H9 (cell line): Measurements from ENCODE around the gene GALNT2. TPM values are rescaled to one million over a fixed set of nuclear protein-coding genes. Genes with fewer than 3 reads are reported as not detected.

Experiments used
- DNase-seq: peaks from one replicate; pipeline ENCODE4 v3.0.0-alpha.2; 2017
- H2AFZ ChIP-seq: one replicate; pipeline ENCODE4 v1.6.1; 2013; ENCODE audit warnings: mild to moderate bottlenecking, low read length, control low read depth, moderate library complexity
- H2AK5ac ChIP-seq: 2 replicates; pipeline ENCODE4 v1.6.1; 2013; ENCODE audit warnings: low read length, control low read depth, mixed read lengths; ENCODE audit not compliant: insufficient read length
- H2BK120ac ChIP-seq: one replicate; pipeline ENCODE4 v1.6.1; 2013; ENCODE audit warnings: low read depth, mild to moderate bottlenecking, low read length, control low read depth, inconsistent platforms; ENCODE audit not compliant: poor library complexity, severe bottlenecking
- H2BK12ac ChIP-seq: 2 replicates; pipeline ENCODE4 v1.6.1; 2013; ENCODE audit warnings: low read length, control low read depth, mixed read lengths, low read depth; ENCODE audit not compliant: insufficient read length
- H2BK15ac ChIP-seq: 2 replicates; pipeline ENCODE4 v1.6.1; 2013; ENCODE audit warnings: low read depth, low read length, control low read depth
- H2BK20ac ChIP-seq: one replicate; pipeline ENCODE4 v1.6.1; 2013; ENCODE audit warnings: low read depth, mild to moderate bottlenecking, low read length, control low read depth, inconsistent platforms; ENCODE audit not compliant: poor library complexity, severe bottlenecking
- H2BK5ac ChIP-seq: 2 replicates; pipeline ENCODE4 v1.6.1; 2013; ENCODE audit warnings: low read length, control low read depth, mixed read lengths; ENCODE audit not compliant: insufficient read length
- H3K14ac ChIP-seq: 2 replicates; pipeline ENCODE4 v1.6.1; 2013; ENCODE audit warnings: low read length, control low read depth; ENCODE audit not compliant: insufficient read depth
- H3K18ac ChIP-seq: 2 replicates; pipeline ENCODE4 v1.6.1; 2013; ENCODE audit warnings: low read depth, mild to moderate bottlenecking, mixed read lengths, low read length, control low read depth; ENCODE audit not compliant: insufficient read length
- H3K23ac ChIP-seq: 2 replicates; pipeline ENCODE4 v1.6.1; 2013; ENCODE audit warnings: low read length, control low read depth, mixed read lengths, low read depth; ENCODE audit not compliant: insufficient read length
- H3K23me2 ChIP-seq: 2 replicates; pipeline ENCODE4 v1.6.1; 2013; ENCODE audit warnings: low read depth, mild to moderate bottlenecking, mixed read lengths, low read length, control low read depth; ENCODE audit not compliant: insufficient read length, poor library complexity, severe bottlenecking
- H3K27ac ChIP-seq: 2 replicates; pipeline ENCODE4 v1.5.1; 2013; ENCODE audit warnings: low read length, control low read depth, mixed read lengths, low read depth; ENCODE audit not compliant: insufficient read length
- H3K27me3 ChIP-seq: 2 replicates; pipeline ENCODE4 v1.6.1; 2013; ENCODE audit warnings: low read length, control low read depth, inconsistent platforms; ENCODE audit not compliant: insufficient read depth
- H3K4ac ChIP-seq: 2 replicates; pipeline ENCODE4 v1.6.1; 2013; ENCODE audit warnings: low read depth, mild to moderate bottlenecking, control low read depth, inconsistent platforms, low read length, moderate library complexity
- H3K4me1 ChIP-seq: 2 replicates; pipeline ENCODE4 v1.6.1; 2013; ENCODE audit warnings: low read length, control low read depth, inconsistent platforms; ENCODE audit not compliant: insufficient read depth
- H3K4me2 ChIP-seq: 2 replicates; pipeline ENCODE4 v1.6.1; 2013; ENCODE audit warnings: low read length, control low read depth, mixed read lengths; ENCODE audit not compliant: insufficient read length, insufficient read depth
- H3K56ac ChIP-seq: 2 replicates; pipeline ENCODE4 v1.6.1; 2013; ENCODE audit warnings: low read depth, mild to moderate bottlenecking, mixed read lengths, low read length, control low read depth; ENCODE audit not compliant: insufficient read length
- H3K79me1 ChIP-seq: 2 replicates; pipeline ENCODE4 v1.6.1; 2013; ENCODE audit warnings: low read depth, mild to moderate bottlenecking, moderate library complexity, low read length, control low read depth, inconsistent platforms; ENCODE audit not compliant: insufficient read depth, poor library complexity, severe bottlenecking
- H3K79me2 ChIP-seq: 2 replicates; pipeline ENCODE4 v1.6.1; 2013; ENCODE audit warnings: low read length, control low read depth, inconsistent platforms; ENCODE audit not compliant: insufficient read depth
- H3K9ac ChIP-seq: 2 replicates; pipeline ENCODE4 v1.6.1; 2013; ENCODE audit warnings: low read length, control low read depth, mixed read lengths; ENCODE audit not compliant: insufficient read length; ENCODE audit errors: extremely low read depth
- H3K9me3 ChIP-seq: one replicate; pipeline ENCODE4 v1.6.1; 2013; ENCODE audit warnings: low read depth, low read length, inconsistent platforms; ENCODE audit not compliant: control insufficient read depth
- H3T11ph ChIP-seq: one replicate; pipeline ENCODE4 v1.6.1; 2013; ENCODE audit warnings: mild to moderate bottlenecking, low read length, control low read depth, inconsistent platforms
- H4K20me1 ChIP-seq: one replicate; pipeline ENCODE4 v1.6.1; 2013; ENCODE audit not compliant: control insufficient read depth, insufficient read length, insufficient read depth
- H4K5ac ChIP-seq: 2 replicates; pipeline ENCODE4 v1.6.1; 2013; ENCODE audit warnings: low read depth, mild to moderate bottlenecking, mixed read lengths, low read length, control low read depth; ENCODE audit not compliant: insufficient read length
- H4K8ac ChIP-seq: replicated peaks from 2 replicates; pipeline ENCODE4 v1.6.1; 2013; ENCODE audit warnings: low read length, control low read depth, mixed read lengths, low read depth; ENCODE audit not compliant: insufficient read length
- H4K91ac ChIP-seq: 2 replicates; pipeline ENCODE4 v1.6.1; 2013; ENCODE audit warnings: low read depth, mild to moderate bottlenecking, moderate library complexity, mixed read lengths, low read length, control low read depth; ENCODE audit not compliant: insufficient read length
- H3K27ac Mint-ChIP-seq, 3 experiments: 2 replicates in 2 of 3; 3 replicates in 1 of 3; pipeline ENCODE4 v1.8.0; 2020 to 2021; ENCODE audit warnings: mixed read lengths in 3 of 3, mild to moderate bottlenecking in 1 of 3, moderate library complexity in 1 of 3
- H3K27me3 Mint-ChIP-seq: 2 replicates; pipeline ENCODE4 v1.8.0; 2021; ENCODE audit warnings: low read depth, mild to moderate bottlenecking, moderate library complexity, mixed read lengths
- H3K36me3 Mint-ChIP-seq, 3 experiments: 2 replicates in 2 of 3; 3 replicates in 1 of 3; pipeline ENCODE4 v1.8.0; 2020 to 2021; ENCODE audit warnings: low read depth in 3 of 3, mixed read lengths in 3 of 3; ENCODE audit not compliant: insufficient read depth in 1 of 3
- H3K4me1 Mint-ChIP-seq, 2 experiments: 2 replicates each; pipeline ENCODE4 v1.8.0; 2020; ENCODE audit warnings: mixed read lengths in 2 of 2
- H3K4me3 Mint-ChIP-seq, 2 experiments: 2 replicates in 1 of 2; 3 replicates in 1 of 2; pipeline ENCODE4 v1.8.0; 2020 to 2021; ENCODE audit warnings: mild to moderate bottlenecking in 2 of 2, mixed read lengths in 2 of 2, moderate library complexity in 1 of 2
- H3K9me3 Mint-ChIP-seq, 2 experiments: 2 replicates in 1 of 2; 3 replicates in 1 of 2; pipeline ENCODE4 v1.8.0; 2020; ENCODE audit warnings: mild to moderate bottlenecking in 2 of 2, mixed read lengths in 2 of 2, moderate library complexity in 1 of 2
- CTCF ChIP-seq: fragments of 200-600 bp; sonication (generic); conservative IDR thresholded peaks from 3 replicates; pipeline ENCODE4 v1.8.0; 2021; ENCODE audit warnings: antibody characterized with exemption, mild to moderate bottlenecking
- WGBS: extraction: QIAGEN DNeasy Blood & Tissue Kit; methylation state at CpG from one replicate; pipeline ENCODE4 v1.1.7; 2013; ENCODE audit warnings: missing lambda C conversion rate, low lambda C conversion rate, mixed read lengths; ENCODE audit not compliant: insufficient read length; ENCODE audit errors: extremely low coverage; 5-methylcytosine and 5-hydroxymethylcytosine counted together
- total RNA-seq: library from RNA; stranded (reverse); gene quantifications from 2 replicates; pipeline ENCODE4 v1.2.1, GENCODE V29; 2021

GALNT2 gene
- total RNA-seq, 1 experiment from 2014 or later: 57.6 TPM

GRCh38 chr1:230066031-230066430 lies 1.0 kb upstream of the GALNT2 start:
- Histone ChIP-seq H3K27ac (no peak overlapping the region), H3K79me1 (no peaks in the 10 kb centered on the region), H2BK15ac (no peak overlapping the region), H2BK12ac (no peak overlapping the region), H3K4me2 (peak overlapping the region; percentile 97), H3K14ac (no peak overlapping the region), H4K91ac (no peak overlapping the region), H3K56ac (no peak overlapping the region), H2BK5ac (no peak overlapping the region), H3K79me2 (peaks cover 14% of the 10 kb centered on the region; the same call in 1 of the 2 replicates), H3K23ac (no peak overlapping the region), H3K18ac (no peak overlapping the region), H3K4ac (no peak overlapping the region), H4K8ac (no peak overlapping the region), H2BK20ac (no peak overlapping the region), H2AK5ac (no peak overlapping the region), H2AFZ (no peak overlapping the region), H3K27me3 (peaks cover 5% of the 10 kb centered on the region; the same call in 1 of the 2 replicates), H4K20me1 (no peaks in the 10 kb centered on the region), H3K4me1 (peaks cover 6% of the 10 kb centered on the region), H4K5ac (no peak overlapping the region), H3K23me2 (peaks cover 18% of the 10 kb centered on the region), H2BK120ac (no peak overlapping the region), H3T11ph (no peak overlapping the region), H3K9ac (no peak overlapping the region), H3K9me3 (no peaks in the 10 kb centered on the region)
- no CpG with 5 or more reads among the region's 8 CpGs for WGBS
- H3K36me3 Mint-ChIP-seq: peaks cover 0 to 13% (median 0%) of the 10 kb centered on the region in 3 experiments; a peak in 4 of 7 replicates
- no peak for TF ChIP-seq CTCF
- no peak for DNase-seq
- peaks cover 23 to 27% of the 10 kb centered on the region in 2 experiments for H3K4me1 Mint-ChIP-seq
- peaks cover 13 to 15% of the 10 kb centered on the region in 2 experiments for H3K9me3 Mint-ChIP-seq
- H3K27ac Mint-ChIP-seq: 0 out of 7 replicates have a peak overlapping the region, but pooled peaks of 2 of the 3 experiments have one; percentile 42 to 89
- peak overlapping the region; percentile 69 to 88 for H3K4me3 Mint-ChIP-seq
- peaks cover 11% of the 10 kb centered on the region for H3K27me3 Mint-ChIP-seq
